ENCODE results near the gene CX3CL1.

DNA sequence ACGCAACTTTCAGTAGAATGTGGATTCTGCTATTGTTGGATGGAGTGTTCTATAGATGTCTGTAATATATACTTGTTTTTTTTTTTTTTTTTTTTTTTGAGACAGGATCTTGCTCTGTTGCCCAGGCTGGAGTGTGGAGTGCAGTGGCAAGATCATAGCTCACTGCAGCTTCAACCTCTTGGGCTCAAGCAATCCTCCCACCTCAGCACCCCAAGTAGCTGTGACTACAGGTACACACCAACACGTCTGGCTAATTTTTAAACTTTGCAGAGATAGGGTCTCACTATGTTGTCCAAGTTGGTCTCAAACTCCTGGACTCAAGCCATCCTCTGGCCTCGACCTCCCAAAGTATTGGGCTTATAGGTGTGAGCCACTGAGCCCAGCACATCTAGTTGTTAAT is 40.9 kb upstream of the CX3CL1 start:
- no peak for TF ChIP-seq GATA3 (IDR thresholded peaks at IDR 0.05; ENCODE audit: low read depth, low read length)
- no peak for TF ChIP-seq GATA2 (IDR thresholded peaks at IDR 0.05; ENCODE audit: low read depth, low read length)

Measured in SH-SY5Y (cell line).